ENCODE data around the gene PCBP3.
"Not testable (repeated sequence)": the region's sequence is repeated elsewhere in the genome, so short reads cannot be mapped to it uniquely, and the experiment has no call there.

Gene PCBP3

DNA sequence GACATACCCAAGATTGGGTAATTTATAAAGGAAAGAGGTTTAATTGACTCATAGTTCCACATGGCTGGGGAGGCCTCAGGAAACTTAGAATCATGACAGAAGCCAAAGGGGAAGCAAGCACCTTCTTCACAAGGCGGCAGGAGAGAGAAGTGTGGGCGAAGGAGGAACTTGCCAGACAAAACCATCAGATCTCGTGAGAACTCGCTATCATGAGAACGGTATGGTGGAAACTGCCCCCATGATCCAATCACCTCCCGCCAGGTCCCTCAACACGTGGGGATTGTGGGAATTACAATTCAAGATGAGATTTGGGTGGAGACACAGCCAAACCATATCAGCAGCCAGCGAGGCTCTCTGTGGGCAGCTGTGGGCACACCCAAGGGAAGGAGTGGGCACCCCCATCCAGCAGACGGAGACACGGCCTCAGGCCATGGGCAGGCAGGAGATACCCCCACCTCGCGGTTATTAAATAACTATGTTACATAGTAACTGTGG lies 189.3 kb downstream of the PCBP3 start:
- not testable (repeated sequence) for DNase-seq

GRCh38 chr21:45833414-45833813 lies 189.9 kb downstream of the PCBP3 start:
- DNase-seq: no peak

GRCh38 chr21:45834026-45834715 lies 190.6 kb downstream of the PCBP3 start:
- DNase-seq: no peak

GRCh38 chr21:45834821-45835293 lies 191.3 kb downstream of the PCBP3 start:
- DNase-seq: no peak

- no peak for DNase-seq
Observed at GRCh38 chr21:45835301-45836267, 192.1 kb downstream of the PCBP3 start.

GRCh38 chr21:45836268-45836655 lies 192.7 kb downstream of the PCBP3 start:
- no peak for DNase-seq

DNA sequence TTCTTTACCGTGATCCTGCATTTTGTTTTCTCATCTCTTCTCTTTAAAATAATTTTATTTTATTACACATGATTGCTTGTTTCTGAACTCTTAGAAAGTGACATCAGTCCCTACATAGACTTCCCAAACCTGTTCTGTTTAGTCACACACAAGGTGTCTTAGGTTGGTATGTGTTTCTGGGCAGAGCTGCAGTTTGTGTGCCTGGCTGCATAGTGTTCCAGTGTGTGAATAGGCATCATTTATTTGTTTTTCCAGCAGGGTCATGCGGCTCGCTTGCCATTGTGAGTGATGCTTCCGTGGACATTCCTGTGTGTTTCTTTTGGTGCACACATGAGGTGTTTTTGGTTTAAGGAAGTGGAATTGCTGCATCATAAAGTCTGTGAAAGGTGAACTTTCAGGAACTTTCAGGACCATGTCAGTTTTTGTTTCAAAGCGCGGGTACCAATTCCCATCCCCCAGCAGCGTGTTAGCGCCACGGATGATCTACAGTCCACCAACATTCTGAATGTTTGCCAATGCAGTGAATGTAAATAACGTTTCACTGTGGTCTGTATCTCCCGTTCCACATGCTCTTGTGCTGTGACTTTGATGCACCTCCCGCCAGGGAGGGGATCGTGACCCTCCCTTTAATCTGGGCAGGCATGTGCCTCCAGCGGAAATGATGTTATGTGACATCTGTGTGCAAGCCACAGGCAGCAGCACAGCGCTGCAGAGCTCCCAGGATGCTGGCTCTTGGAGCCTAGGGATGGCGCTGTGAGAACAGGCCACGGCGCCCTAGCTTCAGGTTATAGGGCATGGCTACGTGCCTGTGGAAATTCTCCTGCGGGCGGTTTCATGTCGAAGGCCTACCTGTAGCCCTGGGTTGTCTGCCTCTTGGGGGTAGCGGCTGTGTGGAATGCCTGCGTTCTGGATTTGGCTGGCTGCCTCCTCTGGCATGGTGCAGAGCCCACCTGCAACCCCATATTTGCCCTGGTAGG lies 193.5 kb downstream of the PCBP3 start:
- peak; percentile 46 for DNase-seq

DNA sequence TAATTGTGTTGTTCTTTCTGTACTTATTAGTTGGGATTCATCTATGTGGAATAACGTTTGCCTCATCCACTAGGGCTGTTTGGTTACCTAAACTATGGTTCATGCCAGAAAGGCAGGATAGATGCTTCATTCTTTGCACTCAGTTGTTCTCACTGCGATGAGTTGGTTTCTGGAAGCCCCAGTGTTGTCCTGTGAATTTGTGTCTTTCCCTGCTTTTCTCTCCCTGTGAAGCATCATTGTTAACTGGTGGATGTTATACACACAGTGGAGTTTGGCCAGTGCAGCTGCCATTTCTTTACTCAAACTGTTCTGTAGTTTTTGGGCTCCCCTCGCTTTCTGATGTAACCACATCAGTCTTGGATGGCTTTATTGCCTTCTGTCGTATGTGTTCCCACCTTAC lies 194.4 kb downstream of the PCBP3 start:
- no peak for DNase-seq

- DNase-seq: no peak
Observed at GRCh38 chr21:45838634-45839033, 195.1 kb downstream of the PCBP3 start.

DNA sequence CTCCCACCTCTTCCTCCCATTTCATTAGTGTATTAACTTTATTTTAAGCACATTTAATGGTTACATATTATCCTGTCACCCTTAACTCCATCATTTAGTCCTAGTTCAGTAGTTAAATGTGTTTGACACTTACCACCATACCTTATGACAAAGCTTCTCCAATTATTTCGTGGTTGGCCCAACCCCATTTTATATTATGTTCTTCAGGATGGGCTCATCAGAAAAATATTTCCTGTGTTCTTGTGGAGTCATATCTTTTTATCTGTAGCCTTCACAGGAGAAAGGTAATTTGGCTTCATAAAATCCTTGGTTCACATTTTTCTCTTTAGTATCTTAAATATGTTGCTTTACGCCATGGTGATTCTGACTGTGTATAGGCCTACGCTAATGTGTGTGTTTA lies 195.7 kb downstream of the PCBP3 start:
- DNase-seq: no peak

- no peak for DNase-seq
Observed at GRCh38 chr21:45841033-45841432, 197.5 kb downstream of the PCBP3 start.

DNA sequence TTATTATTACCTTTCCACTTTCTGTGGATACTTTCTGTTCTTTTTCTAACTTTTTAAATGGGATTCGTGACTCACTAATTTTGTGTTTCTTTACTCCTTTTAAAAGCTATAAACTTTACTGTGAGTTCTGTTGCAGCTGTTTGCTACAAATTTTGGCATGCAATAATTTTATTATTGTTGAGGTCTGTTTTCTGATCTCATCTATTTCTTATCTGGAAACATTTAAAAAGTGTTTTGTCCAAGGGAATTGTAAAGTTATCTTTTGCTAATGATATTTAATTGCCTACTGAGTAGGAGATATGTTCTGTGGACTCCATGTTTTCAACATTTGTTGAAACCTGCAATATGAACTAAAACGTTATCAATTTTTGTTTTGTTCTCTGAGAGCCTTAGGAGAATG lies 199.9 kb downstream of the PCBP3 start:
- no peak for DNase-seq

GRCh38 chr21:45844181-45844580 lies 200.7 kb downstream of the PCBP3 start:
- no peak for DNase-seq

GRCh38 chr21:45845063-45845769 lies 201.7 kb downstream of the PCBP3 start:
- DNase-seq: peak; percentile 22

GRCh38 chr21:45845770-45846090 lies 202.2 kb downstream of the PCBP3 start:
- no peak for DNase-seq

DNA sequence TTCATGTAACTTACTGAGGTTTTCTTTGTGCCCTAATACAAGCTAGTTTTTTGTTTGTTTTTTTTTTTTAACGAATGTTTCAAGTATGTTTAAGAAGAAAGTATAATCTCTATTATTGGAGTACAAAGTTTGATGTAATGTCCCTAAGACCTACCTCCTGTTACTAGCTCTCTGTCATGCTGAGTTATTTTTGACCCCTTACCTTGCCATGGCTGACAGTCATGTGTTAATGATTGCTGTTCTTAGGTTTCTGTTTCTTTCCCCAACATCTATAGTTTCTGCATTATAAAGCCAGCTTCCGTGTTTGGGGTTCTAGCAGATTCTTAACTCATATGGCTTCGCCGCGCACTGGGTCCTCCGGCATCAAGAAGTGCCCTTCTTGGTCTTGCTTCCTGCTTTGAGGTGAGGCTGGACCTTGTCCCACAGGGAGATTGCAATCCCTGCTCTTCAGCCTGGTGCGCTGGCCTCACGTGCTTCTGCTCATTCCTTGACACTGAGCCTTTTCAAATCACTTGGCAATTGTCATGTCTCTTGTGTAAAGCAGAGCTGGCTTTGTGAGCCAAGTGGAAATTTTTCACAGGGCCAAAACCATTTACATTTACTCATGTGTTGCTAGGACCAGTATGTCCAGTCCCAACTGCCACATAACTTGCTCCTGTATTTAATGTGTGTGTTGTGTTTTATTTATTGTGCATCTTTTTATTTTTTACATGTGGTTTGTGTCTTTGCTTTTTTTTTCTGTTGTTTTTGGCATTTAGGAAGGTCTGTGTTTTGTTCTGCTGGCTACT lies 203.0 kb downstream of the PCBP3 start:
- DNase-seq: no peak

- DNase-seq: no peak
Observed at GRCh38 chr21:45847870-45848269, 204.3 kb downstream of the PCBP3 start.

DNA sequence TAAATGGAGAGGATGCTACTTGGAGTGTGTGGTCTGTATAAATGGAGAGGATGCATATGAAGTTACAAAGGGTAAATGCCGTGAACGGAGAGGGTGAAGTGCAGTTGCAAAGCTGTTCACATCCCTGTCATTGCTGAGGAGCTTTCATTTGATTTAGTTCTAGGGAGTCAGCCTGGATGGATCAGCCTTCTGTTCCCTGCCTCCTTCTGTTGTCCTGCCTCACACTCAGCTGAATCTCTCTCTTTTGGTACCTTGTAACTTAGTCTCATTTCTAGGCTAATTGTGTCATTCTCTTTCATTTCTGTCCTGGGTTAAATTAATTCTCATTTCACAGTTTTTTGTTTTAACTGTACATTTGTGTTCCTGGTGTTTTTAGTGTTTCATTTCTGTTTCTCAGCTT lies 204.8 kb downstream of the PCBP3 start:
- DNase-seq: no peak

DNA sequence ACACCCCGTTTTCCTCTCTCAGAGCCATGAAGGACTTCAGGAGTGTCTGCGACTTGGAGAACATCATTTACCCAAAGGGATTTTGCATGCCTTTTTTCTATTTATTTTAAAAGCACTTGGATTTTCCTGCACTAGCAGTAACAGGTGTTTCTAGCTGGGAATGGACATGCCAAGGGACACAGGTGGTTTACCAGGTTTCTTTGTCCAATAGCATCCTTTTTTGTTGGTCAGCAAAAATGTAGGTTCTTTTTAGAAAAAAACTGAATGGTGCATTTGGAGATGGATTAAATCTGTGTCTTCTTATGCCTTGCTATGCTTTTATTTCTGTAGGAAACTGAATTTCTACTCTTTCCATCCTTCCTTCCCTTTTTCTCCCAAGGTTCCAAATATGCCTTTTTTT lies 205.3 kb downstream of the PCBP3 start:
- DNase-seq: no peak

- no peak for DNase-seq
Observed at GRCh38 chr21:45849651-45850050, 206.1 kb downstream of the PCBP3 start.

DNA sequence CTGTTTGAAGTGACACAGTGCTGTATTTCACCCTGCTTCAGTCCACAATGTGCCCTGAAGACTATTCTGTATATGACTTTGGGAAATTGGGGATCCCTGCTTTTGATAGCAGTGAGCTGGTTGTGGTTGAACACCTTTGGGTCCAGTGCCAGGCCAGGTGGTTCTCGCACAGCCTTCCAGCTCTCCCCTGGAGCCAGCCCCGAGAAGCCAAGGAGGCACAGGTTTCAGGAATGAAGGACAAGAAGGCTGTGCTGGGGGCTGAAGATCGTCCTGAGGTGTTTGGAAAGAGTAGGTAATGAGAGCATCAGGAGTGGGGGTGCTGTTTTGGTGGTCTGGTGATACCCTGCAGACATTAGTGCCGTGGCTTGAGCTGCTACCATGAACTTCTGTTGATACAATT lies 206.7 kb downstream of the PCBP3 start:
- no peak for DNase-seq
